H9 (cell line): ENCODE data around the gene LRRN3. TPM values are rescaled to one million over a fixed set of nuclear protein-coding genes. Genes with fewer than 3 reads are reported as not detected.

Source experiments
- DNase-seq: peaks from one replicate; pipeline ENCODE4 v3.0.0-alpha.2; 2017
- H2AFZ ChIP-seq: one replicate; pipeline ENCODE4 v1.6.1; 2013; ENCODE audit warnings: mild to moderate bottlenecking, low read length, control low read depth, moderate library complexity
- H2AK5ac ChIP-seq: 2 replicates; pipeline ENCODE4 v1.6.1; 2013; ENCODE audit warnings: low read length, control low read depth, mixed read lengths; ENCODE audit not compliant: insufficient read length
- H2BK120ac ChIP-seq: one replicate; pipeline ENCODE4 v1.6.1; 2013; ENCODE audit warnings: low read depth, mild to moderate bottlenecking, low read length, control low read depth, inconsistent platforms; ENCODE audit not compliant: poor library complexity, severe bottlenecking
- H2BK12ac ChIP-seq: 2 replicates; pipeline ENCODE4 v1.6.1; 2013; ENCODE audit warnings: low read length, control low read depth, mixed read lengths, low read depth; ENCODE audit not compliant: insufficient read length
- H2BK15ac ChIP-seq: 2 replicates; pipeline ENCODE4 v1.6.1; 2013; ENCODE audit warnings: low read depth, low read length, control low read depth
- H2BK20ac ChIP-seq: one replicate; pipeline ENCODE4 v1.6.1; 2013; ENCODE audit warnings: low read depth, mild to moderate bottlenecking, low read length, control low read depth, inconsistent platforms; ENCODE audit not compliant: poor library complexity, severe bottlenecking
- H2BK5ac ChIP-seq: 2 replicates; pipeline ENCODE4 v1.6.1; 2013; ENCODE audit warnings: low read length, control low read depth, mixed read lengths; ENCODE audit not compliant: insufficient read length
- H3K14ac ChIP-seq: 2 replicates; pipeline ENCODE4 v1.6.1; 2013; ENCODE audit warnings: low read length, control low read depth; ENCODE audit not compliant: insufficient read depth
- H3K18ac ChIP-seq: 2 replicates; pipeline ENCODE4 v1.6.1; 2013; ENCODE audit warnings: low read depth, mild to moderate bottlenecking, mixed read lengths, low read length, control low read depth; ENCODE audit not compliant: insufficient read length
- H3K23ac ChIP-seq: 2 replicates; pipeline ENCODE4 v1.6.1; 2013; ENCODE audit warnings: low read length, control low read depth, mixed read lengths, low read depth; ENCODE audit not compliant: insufficient read length
- H3K23me2 ChIP-seq: 2 replicates; pipeline ENCODE4 v1.6.1; 2013; ENCODE audit warnings: low read depth, mild to moderate bottlenecking, mixed read lengths, low read length, control low read depth; ENCODE audit not compliant: insufficient read length, poor library complexity, severe bottlenecking
- H3K27ac ChIP-seq: 2 replicates; pipeline ENCODE4 v1.5.1; 2013; ENCODE audit warnings: low read length, control low read depth, mixed read lengths, low read depth; ENCODE audit not compliant: insufficient read length
- H3K27me3 ChIP-seq: 2 replicates; pipeline ENCODE4 v1.6.1; 2013; ENCODE audit warnings: low read length, control low read depth, inconsistent platforms; ENCODE audit not compliant: insufficient read depth
- H3K4ac ChIP-seq: 2 replicates; pipeline ENCODE4 v1.6.1; 2013; ENCODE audit warnings: low read depth, mild to moderate bottlenecking, control low read depth, inconsistent platforms, low read length, moderate library complexity
- H3K4me1 ChIP-seq: 2 replicates; pipeline ENCODE4 v1.6.1; 2013; ENCODE audit warnings: low read length, control low read depth, inconsistent platforms; ENCODE audit not compliant: insufficient read depth
- H3K4me2 ChIP-seq: 2 replicates; pipeline ENCODE4 v1.6.1; 2013; ENCODE audit warnings: low read length, control low read depth, mixed read lengths; ENCODE audit not compliant: insufficient read length, insufficient read depth
- H3K56ac ChIP-seq: 2 replicates; pipeline ENCODE4 v1.6.1; 2013; ENCODE audit warnings: low read depth, mild to moderate bottlenecking, mixed read lengths, low read length, control low read depth; ENCODE audit not compliant: insufficient read length
- H3K79me1 ChIP-seq: 2 replicates; pipeline ENCODE4 v1.6.1; 2013; ENCODE audit warnings: low read depth, mild to moderate bottlenecking, moderate library complexity, low read length, control low read depth, inconsistent platforms; ENCODE audit not compliant: insufficient read depth, poor library complexity, severe bottlenecking
- H3K79me2 ChIP-seq: 2 replicates; pipeline ENCODE4 v1.6.1; 2013; ENCODE audit warnings: low read length, control low read depth, inconsistent platforms; ENCODE audit not compliant: insufficient read depth
- H3K9ac ChIP-seq: 2 replicates; pipeline ENCODE4 v1.6.1; 2013; ENCODE audit warnings: low read length, control low read depth, mixed read lengths; ENCODE audit not compliant: insufficient read length; ENCODE audit errors: extremely low read depth
- H3K9me3 ChIP-seq: one replicate; pipeline ENCODE4 v1.6.1; 2013; ENCODE audit warnings: low read depth, low read length, inconsistent platforms; ENCODE audit not compliant: control insufficient read depth
- H3T11ph ChIP-seq: one replicate; pipeline ENCODE4 v1.6.1; 2013; ENCODE audit warnings: mild to moderate bottlenecking, low read length, control low read depth, inconsistent platforms
- H4K20me1 ChIP-seq: one replicate; pipeline ENCODE4 v1.6.1; 2013; ENCODE audit not compliant: control insufficient read depth, insufficient read length, insufficient read depth
- H4K5ac ChIP-seq: 2 replicates; pipeline ENCODE4 v1.6.1; 2013; ENCODE audit warnings: low read depth, mild to moderate bottlenecking, mixed read lengths, low read length, control low read depth; ENCODE audit not compliant: insufficient read length
- H4K8ac ChIP-seq: replicated peaks from 2 replicates; pipeline ENCODE4 v1.6.1; 2013; ENCODE audit warnings: low read length, control low read depth, mixed read lengths, low read depth; ENCODE audit not compliant: insufficient read length
- H4K91ac ChIP-seq: 2 replicates; pipeline ENCODE4 v1.6.1; 2013; ENCODE audit warnings: low read depth, mild to moderate bottlenecking, moderate library complexity, mixed read lengths, low read length, control low read depth; ENCODE audit not compliant: insufficient read length
- H3K27ac Mint-ChIP-seq, 3 experiments: 2 replicates in 2 of 3; 3 replicates in 1 of 3; pipeline ENCODE4 v1.8.0; 2020 to 2021; ENCODE audit warnings: mixed read lengths in 3 of 3, mild to moderate bottlenecking in 1 of 3, moderate library complexity in 1 of 3
- H3K27me3 Mint-ChIP-seq: 2 replicates; pipeline ENCODE4 v1.8.0; 2021; ENCODE audit warnings: low read depth, mild to moderate bottlenecking, moderate library complexity, mixed read lengths
- H3K36me3 Mint-ChIP-seq, 3 experiments: 2 replicates in 2 of 3; 3 replicates in 1 of 3; pipeline ENCODE4 v1.8.0; 2020 to 2021; ENCODE audit warnings: low read depth in 3 of 3, mixed read lengths in 3 of 3; ENCODE audit not compliant: insufficient read depth in 1 of 3
- H3K4me1 Mint-ChIP-seq, 2 experiments: 2 replicates each; pipeline ENCODE4 v1.8.0; 2020; ENCODE audit warnings: mixed read lengths in 2 of 2
- H3K4me3 Mint-ChIP-seq, 2 experiments: 2 replicates in 1 of 2; 3 replicates in 1 of 2; pipeline ENCODE4 v1.8.0; 2020 to 2021; ENCODE audit warnings: mild to moderate bottlenecking in 2 of 2, mixed read lengths in 2 of 2, moderate library complexity in 1 of 2
- H3K9me3 Mint-ChIP-seq, 2 experiments: 2 replicates in 1 of 2; 3 replicates in 1 of 2; pipeline ENCODE4 v1.8.0; 2020; ENCODE audit warnings: mild to moderate bottlenecking in 2 of 2, mixed read lengths in 2 of 2, moderate library complexity in 1 of 2
- WGBS: extraction: QIAGEN DNeasy Blood & Tissue Kit; methylation state at CpG from one replicate; pipeline ENCODE4 v1.1.7; 2013; ENCODE audit warnings: missing lambda C conversion rate, low lambda C conversion rate, mixed read lengths; ENCODE audit not compliant: insufficient read length; ENCODE audit errors: extremely low coverage; 5-methylcytosine and 5-hydroxymethylcytosine counted together
- total RNA-seq: library from RNA; stranded (reverse); gene quantifications from 2 replicates; pipeline ENCODE4 v1.2.1, GENCODE V29; 2021
- TF ChIP-seq, protein P1 (sequence below): fragments of 200-600 bp; sonication (generic); conservative IDR thresholded peaks from 3 replicates; pipeline ENCODE4 v1.8.0; 2021; ENCODE audit warnings: antibody characterized with exemption, mild to moderate bottlenecking

Gene LRRN3
- total RNA-seq, 1 experiment from 2014 or later = 0.77 TPM

DNA sequence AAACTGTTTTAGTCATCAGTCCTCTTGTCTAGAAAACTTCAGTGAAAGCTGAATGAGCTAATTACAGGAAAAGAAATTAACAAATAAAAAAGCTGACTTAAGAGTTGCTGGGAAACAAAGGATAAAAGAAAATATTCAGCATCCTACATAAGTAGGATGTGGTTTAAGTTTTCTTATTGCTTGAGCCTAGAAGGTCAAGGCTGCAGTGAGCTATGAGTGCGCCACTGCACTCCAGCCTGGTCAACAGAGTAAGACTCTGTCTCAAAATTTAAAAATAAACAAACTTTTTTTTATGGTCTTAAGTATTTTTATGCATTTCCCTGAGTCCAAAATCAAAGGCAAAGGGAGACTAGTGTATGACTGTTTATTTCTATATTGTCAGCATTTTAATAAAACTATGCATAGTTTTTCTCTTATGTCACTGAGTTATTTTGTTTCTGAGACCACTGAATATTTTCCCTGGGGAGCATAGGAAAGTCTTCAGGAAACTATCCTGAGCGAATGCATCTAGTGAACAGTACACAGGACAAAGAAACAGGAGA lies 40.0 kb upstream of the LRRN3 start:
- Histone ChIP-seq H3K27ac (no peak overlapping the region), H3K27me3 (no peaks in the 10 kb centered on the region), H3K14ac (no peak overlapping the region), H4K91ac (no peak overlapping the region), H3K4ac (no peak overlapping the region), H3K56ac (no peak overlapping the region), H2BK20ac (no peak overlapping the region), H2AFZ (no peak overlapping the region), H3K79me1 (no peaks in the 10 kb centered on the region), H3K9ac (no peak overlapping the region), H4K20me1 (no peaks in the 10 kb centered on the region), H3K4me2 (no peak overlapping the region), H3K9me3 (no peaks in the 10 kb centered on the region), H2BK12ac (no peak overlapping the region), H2BK5ac (no peak overlapping the region), H3K23me2 (no peaks in the 10 kb centered on the region), H3T11ph (no peak overlapping the region), H3K23ac (no peak overlapping the region), H2BK15ac (no peak overlapping the region), H4K8ac (no peak overlapping the region), H3K18ac (no peak overlapping the region), H2AK5ac (no peak overlapping the region), H4K5ac (no peak overlapping the region), H3K79me2 (no peaks in the 10 kb centered on the region), H2BK120ac (no peak overlapping the region), H3K4me1 (peaks cover 5% of the 10 kb centered on the region; the same call in 1 of the 2 replicates)
- no peak overlapping the region for H3K4me3 Mint-ChIP-seq
- peaks cover 37 to 42% of the 10 kb centered on the region in 2 experiments for H3K4me1 Mint-ChIP-seq
- peak overlapping the region; percentile 13 to 95 (median 86); a peak in 5 of 7 replicates for H3K27ac Mint-ChIP-seq
- TF ChIP-seq, protein P1, sequence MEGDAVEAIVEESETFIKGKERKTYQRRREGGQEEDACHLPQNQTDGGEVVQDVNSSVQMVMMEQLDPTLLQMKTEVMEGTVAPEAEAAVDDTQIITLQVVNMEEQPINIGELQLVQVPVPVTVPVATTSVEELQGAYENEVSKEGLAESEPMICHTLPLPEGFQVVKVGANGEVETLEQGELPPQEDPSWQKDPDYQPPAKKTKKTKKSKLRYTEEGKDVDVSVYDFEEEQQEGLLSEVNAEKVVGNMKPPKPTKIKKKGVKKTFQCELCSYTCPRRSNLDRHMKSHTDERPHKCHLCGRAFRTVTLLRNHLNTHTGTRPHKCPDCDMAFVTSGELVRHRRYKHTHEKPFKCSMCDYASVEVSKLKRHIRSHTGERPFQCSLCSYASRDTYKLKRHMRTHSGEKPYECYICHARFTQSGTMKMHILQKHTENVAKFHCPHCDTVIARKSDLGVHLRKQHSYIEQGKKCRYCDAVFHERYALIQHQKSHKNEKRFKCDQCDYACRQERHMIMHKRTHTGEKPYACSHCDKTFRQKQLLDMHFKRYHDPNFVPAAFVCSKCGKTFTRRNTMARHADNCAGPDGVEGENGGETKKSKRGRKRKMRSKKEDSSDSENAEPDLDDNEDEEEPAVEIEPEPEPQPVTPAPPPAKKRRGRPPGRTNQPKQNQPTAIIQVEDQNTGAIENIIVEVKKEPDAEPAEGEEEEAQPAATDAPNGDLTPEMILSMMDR = no peak
- no peaks in the 10 kb centered on the region; a peak in 2 of 7 replicates for H3K36me3 Mint-ChIP-seq
- WGBS = no CpG with 5 or more reads among the region's 2 CpGs
- DNase-seq = no peak
- no peaks in the 10 kb centered on the region; a peak in 1 of 5 replicates for H3K9me3 Mint-ChIP-seq
- no peaks in the 10 kb centered on the region for H3K27me3 Mint-ChIP-seq
